Mesodermal cell (in vitro differentiated cells): Measurements from ENCODE around the gene WDFY4.

Experiments used
- H3K27ac ChIP-seq: 2 replicates; pipeline ENCODE4 v1.7.0; 2013; ENCODE audit warnings: mild to moderate bottlenecking, low read depth, low read length, moderate library complexity; ENCODE audit not compliant: severe bottlenecking
- H3K36me3 ChIP-seq: 2 replicates; pipeline ENCODE4 v1.7.1; 2013; ENCODE audit warnings: mild to moderate bottlenecking, low read length, moderate library complexity; ENCODE audit not compliant: control insufficient read depth, insufficient read depth
- H3K4me1 ChIP-seq: one replicate; pipeline ENCODE4 v1.7.1; 2013; ENCODE audit warnings: mild to moderate bottlenecking, low read length; ENCODE audit not compliant: insufficient read depth, control insufficient read depth, poor library complexity, severe bottlenecking
- H3K4me3 ChIP-seq: 2 replicates; pipeline ENCODE4 v1.7.0; 2013; ENCODE audit warnings: low read length, control low read depth, mild to moderate bottlenecking; ENCODE audit not compliant: insufficient read depth, poor library complexity, severe bottlenecking; ENCODE audit errors: extremely low read depth
- H3K9me3 ChIP-seq: 2 replicates; pipeline ENCODE4 v1.7.1; 2013; ENCODE audit warnings: mild to moderate bottlenecking, low read length, moderate library complexity; ENCODE audit not compliant: control insufficient read depth
- WGBS, 2 experiments: methylation state at CpG; one replicate each; pipeline ENCODE4 v1.1.5; 2013; ENCODE audit warnings: missing lambda C conversion rate in 2 of 2; ENCODE audit not compliant: insufficient coverage in 2 of 2; 5-methylcytosine and 5-hydroxymethylcytosine counted together

The WDFY4 gene

DNA sequence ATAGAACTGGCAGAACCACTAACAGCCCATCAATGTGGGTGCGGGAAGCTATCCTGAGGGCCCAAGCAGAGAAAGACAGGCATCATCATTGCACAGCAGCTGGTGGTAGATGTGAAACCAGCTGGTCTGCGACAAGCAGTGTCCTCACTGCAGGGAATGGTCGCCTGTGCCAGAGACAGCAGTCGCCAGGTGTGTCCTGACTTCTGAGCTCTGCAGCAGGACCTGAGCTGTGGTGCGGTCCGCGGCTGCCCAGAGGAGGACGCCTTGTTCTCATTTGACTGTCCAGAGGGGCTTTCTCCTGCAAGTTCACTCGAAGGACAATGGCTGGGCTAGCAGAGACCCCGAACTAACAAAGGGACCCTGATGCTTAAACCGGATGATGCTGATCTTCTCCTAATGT, 157.6 kb downstream of the WDFY4 start:
- H3K4me1 ChIP-seq = no peaks in the 10 kb centered on the region
- H3K9me3 ChIP-seq = no peaks in the 10 kb centered on the region
- no peaks in the 10 kb centered on the region for H3K36me3 ChIP-seq
- 90% methylated on average over 11 of the region's 11 CpGs for WGBS, 2 experiments
- H3K27ac ChIP-seq = no peak overlapping the region
- H3K4me3 ChIP-seq = no peak overlapping the region

- Histone ChIP-seq H3K4me3 (no peak overlapping the region), H3K9me3 (no peaks in the 10 kb centered on the region), H3K36me3 (no peaks in the 10 kb centered on the region), H3K27ac (no peak overlapping the region), H3K4me1 (no peaks in the 10 kb centered on the region)
Measured at GRCh38 chr10:48843198-48843597, 158.5 kb downstream of the WDFY4 start.

DNA sequence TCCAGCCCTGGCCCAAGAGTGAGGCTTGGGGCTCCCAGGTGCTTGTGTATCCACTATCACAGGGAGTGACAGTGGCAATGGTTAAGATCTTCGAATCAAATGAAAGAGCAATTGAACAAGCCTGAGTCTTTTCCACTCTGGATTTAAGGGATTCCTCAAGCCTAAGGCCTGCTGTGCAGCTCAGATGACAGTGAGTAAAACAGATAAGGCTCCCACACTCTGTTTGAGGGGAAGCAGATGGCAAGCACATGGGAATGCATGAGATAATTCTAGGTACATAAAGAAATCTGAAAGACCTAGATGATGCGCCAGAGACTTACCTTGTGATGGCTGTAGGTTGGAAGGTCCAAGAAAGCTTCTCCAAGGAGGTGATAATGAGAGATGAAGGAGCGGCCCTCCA, 159.9 kb downstream of the WDFY4 start:
- no peak overlapping the region for H3K4me3 ChIP-seq

GRCh38 chr10:48845512-48845911, 160.8 kb downstream of the WDFY4 start:
- no peaks in the 10 kb centered on the region for H3K9me3 ChIP-seq
- H3K4me3 ChIP-seq = no peak overlapping the region
- WGBS, 2 experiments = 80% methylated on average over 1 of the region's 2 CpGs; no CpG with 5 or more reads in 1 of the 2 experiments
- no peaks in the 10 kb centered on the region for H3K4me1 ChIP-seq
- no peaks in the 10 kb centered on the region for H3K36me3 ChIP-seq
- no peak overlapping the region for H3K27ac ChIP-seq

More for the DNA sequence above, 159.9 kb downstream of the WDFY4 start:
- WGBS, 2 experiments = 86 to 92% methylated on average over 3 of the region's 3 CpGs
- no peaks in the 10 kb centered on the region for H3K36me3 ChIP-seq
- no peak overlapping the region for H3K27ac ChIP-seq
- no peaks in the 10 kb centered on the region for H3K9me3 ChIP-seq
- H3K4me1 ChIP-seq = no peaks in the 10 kb centered on the region

DNA sequence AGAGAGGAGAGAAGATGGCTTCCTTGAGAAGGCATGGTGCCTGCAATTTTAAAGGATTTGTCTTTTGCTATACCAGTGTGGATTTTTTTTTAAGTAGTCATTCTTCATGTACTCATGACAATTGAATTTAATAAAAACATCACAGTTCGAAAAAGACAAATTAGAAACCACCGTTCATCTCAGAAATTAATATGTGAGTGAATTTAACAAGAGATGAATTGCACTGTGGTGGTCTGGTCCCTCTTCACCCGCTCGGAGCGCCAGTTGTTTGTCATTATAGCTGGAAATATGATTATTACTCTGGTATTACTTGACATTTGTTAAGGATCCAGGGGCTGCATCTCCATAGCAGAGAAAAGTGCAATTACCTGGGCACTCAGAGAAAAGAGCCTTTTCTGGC, 163.0 kb downstream of the WDFY4 start:
- H3K4me1 ChIP-seq = no peaks in the 10 kb centered on the region
- 95% methylated on average over 3 of the region's 5 CpGs; no CpG with 5 or more reads in 1 of the 2 experiments for whole genome bisulfite sequencing, 2 experiments
- no peak overlapping the region for H3K27ac ChIP-seq
- H3K4me3 ChIP-seq = no peak overlapping the region
- no peaks in the 10 kb centered on the region for H3K36me3 ChIP-seq
- H3K9me3 ChIP-seq = no peaks in the 10 kb centered on the region

- Histone ChIP-seq H3K36me3 (no peaks in the 10 kb centered on the region), H3K4me1 (no peaks in the 10 kb centered on the region), H3K4me3 (no peak overlapping the region), H3K9me3 (no peaks in the 10 kb centered on the region), H3K27ac (no peak overlapping the region)
Measured at GRCh38 chr10:48856855-48857254, 172.2 kb downstream of the WDFY4 start.

DNA sequence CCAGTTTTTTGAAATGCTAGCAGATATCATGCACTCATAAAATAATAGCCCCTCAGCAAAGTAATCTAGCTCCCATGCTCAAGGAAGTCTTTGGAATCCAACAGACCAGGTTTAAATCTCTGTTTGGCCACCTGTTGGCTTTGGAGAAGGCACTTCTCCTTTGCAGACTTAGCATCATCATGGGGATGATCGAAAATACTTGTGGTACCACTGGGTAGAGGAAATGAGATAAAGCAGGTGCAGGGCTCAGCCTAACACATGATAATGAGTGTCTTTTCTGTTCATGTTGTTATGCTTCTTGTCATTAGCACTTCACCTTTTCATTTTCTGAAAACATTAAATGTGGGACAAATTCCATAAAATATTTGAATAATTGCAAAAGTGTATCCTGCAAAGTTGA, 187.6 kb downstream of the WDFY4 start:
- Histone ChIP-seq H3K36me3 (no peaks in the 10 kb centered on the region), H3K4me1 (no peaks in the 10 kb centered on the region), H3K9me3 (no peaks in the 10 kb centered on the region), H3K27ac (no peak overlapping the region), H3K4me3 (no peak overlapping the region)
- 100% methylated on average over 1 of the region's 1 CpG for WGBS, 2 experiments

DNA sequence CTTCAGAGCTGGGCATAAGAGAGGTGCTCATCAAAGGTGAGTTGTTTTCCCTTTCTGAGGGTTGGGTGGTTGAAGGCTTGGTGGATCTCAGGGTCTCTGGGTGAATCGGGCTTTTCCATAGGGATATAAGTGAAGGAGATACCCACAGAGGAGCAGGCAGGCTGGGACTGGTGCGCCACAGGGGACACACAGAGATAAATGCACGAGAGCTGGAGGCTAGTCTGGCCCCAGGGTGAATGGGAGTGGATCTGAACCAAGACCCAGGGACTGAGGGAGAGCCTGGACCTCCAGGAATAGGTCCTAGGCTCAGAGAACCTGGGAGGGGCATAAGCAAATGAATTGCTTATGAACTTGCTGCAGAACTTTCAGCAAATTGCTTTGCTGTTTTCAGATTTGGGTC, 193.4 kb downstream of the WDFY4 start:
- Histone ChIP-seq H3K27ac (no peak overlapping the region), H3K9me3 (no peaks in the 10 kb centered on the region), H3K4me1 (no peaks in the 10 kb centered on the region), H3K36me3 (no peaks in the 10 kb centered on the region), H3K4me3 (no peak overlapping the region)
- WGBS, 2 experiments = 79 to 93% methylated on average over 3 of the region's 3 CpGs

GRCh38 chr10:48879451-48879850, 194.8 kb downstream of the WDFY4 start:
- Histone ChIP-seq H3K4me1 (no peaks in the 10 kb centered on the region), H3K36me3 (no peaks in the 10 kb centered on the region), H3K27ac (no peak overlapping the region), H3K9me3 (no peaks in the 10 kb centered on the region), H3K4me3 (no peak overlapping the region)
- WGBS, 2 experiments = 77 to 88% methylated on average over 4 to 5 of the region's 5 CpGs

DNA sequence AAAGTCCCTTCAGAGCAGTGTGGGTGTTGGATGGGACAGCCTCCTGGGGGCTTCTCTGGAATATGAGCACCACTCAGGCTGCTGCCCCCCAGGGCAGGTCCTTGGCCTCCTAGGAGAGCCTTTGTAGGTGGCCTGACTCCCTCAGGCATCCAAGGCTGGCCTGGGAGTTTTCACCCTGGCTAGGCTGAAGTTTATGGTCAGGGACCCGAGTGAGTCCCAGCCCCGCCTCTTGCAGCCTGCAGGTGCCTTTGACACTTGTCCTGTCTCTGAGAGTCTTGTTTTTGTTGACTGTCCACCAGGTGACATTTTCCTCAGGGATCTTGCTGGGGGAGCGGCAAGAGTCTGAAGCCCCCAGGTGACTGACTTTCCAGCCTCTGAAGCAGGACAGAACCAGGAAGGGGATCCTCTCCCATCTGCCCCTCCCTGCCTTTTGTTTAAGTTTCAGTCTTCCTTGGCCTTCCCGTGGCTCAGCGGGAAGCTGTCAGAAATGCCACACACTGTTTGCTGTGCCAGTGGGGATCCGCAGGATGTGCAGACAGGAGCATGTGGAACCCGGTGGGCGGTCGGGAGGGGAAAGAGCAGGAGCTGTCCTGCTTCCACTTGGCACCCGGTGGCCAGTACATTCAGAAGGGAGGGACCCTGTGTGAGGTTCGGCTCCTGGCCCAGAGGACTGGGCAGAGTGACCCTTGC, 195.5 kb downstream of the WDFY4 start:
- no peak overlapping the region for H3K27ac ChIP-seq
- no peaks in the 10 kb centered on the region for H3K9me3 ChIP-seq
- no peak overlapping the region for H3K4me3 ChIP-seq
- H3K36me3 ChIP-seq = no peaks in the 10 kb centered on the region
- H3K4me1 ChIP-seq = no peaks in the 10 kb centered on the region
- 39 to 61% methylated on average over 5 to 11 of the region's 11 CpGs for WGBS, 2 experiments

DNA sequence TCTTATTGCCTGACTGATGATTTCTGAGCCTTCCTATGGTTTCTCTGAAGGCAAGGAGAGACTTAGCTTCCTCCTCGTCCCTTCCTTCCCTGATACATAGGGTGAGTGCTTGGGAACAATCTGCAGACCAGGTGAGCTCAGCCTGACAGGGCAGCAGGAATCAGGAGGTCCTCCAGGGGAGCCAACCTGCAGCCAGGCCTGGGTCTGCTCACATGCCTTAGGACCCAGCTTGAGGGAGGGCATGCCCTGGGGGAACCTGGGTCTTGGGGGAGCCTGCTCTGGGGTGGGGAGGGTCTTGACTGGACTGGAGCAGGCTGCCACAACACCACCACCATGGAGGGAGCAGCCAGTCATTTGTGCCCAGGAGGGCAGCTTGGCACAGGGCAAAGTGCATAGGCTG, 197.3 kb downstream of the WDFY4 start:
- no peaks in the 10 kb centered on the region for H3K9me3 ChIP-seq
- WGBS, 2 experiments = 67% methylated on average over 1 of the region's 1 CpG; no CpG with 5 or more reads in 1 of the 2 experiments
- H3K36me3 ChIP-seq = no peaks in the 10 kb centered on the region
- H3K4me1 ChIP-seq = no peaks in the 10 kb centered on the region
- no peak overlapping the region for H3K4me3 ChIP-seq
- H3K27ac ChIP-seq = no peak overlapping the region
